NCI-H2227 (cell line): ENCODE measurements around the gene UCKL1.

ENCODE experiments used
- DNase-seq: peaks from one replicate; lab custom pipeline; 2025; ENCODE audit not compliant: unreplicated experiment; lab: John Stamatoyannopoulos, UW

Gene UCKL1

DNA sequence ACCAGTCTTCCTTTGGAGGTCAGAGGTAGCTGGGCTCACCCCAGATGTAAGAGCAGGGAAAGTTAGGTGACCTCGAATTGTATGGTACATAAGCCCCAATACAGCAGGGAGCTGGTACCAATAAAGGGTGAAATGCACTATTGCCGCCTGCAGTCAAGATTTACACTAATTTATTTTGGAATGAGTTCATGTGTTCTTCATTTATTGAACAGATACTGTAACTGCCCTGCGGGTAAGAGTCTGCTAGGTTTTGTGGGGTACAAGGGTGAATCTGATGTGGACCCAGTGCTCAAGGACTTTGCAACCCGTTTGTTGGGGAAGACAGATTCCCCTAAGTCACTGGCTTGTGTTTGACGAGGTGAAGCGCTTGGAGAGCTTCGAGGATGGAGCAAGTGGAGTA is 63.8 kb downstream of the UCKL1 start:
- DNase-seq, result no peak

DNA sequence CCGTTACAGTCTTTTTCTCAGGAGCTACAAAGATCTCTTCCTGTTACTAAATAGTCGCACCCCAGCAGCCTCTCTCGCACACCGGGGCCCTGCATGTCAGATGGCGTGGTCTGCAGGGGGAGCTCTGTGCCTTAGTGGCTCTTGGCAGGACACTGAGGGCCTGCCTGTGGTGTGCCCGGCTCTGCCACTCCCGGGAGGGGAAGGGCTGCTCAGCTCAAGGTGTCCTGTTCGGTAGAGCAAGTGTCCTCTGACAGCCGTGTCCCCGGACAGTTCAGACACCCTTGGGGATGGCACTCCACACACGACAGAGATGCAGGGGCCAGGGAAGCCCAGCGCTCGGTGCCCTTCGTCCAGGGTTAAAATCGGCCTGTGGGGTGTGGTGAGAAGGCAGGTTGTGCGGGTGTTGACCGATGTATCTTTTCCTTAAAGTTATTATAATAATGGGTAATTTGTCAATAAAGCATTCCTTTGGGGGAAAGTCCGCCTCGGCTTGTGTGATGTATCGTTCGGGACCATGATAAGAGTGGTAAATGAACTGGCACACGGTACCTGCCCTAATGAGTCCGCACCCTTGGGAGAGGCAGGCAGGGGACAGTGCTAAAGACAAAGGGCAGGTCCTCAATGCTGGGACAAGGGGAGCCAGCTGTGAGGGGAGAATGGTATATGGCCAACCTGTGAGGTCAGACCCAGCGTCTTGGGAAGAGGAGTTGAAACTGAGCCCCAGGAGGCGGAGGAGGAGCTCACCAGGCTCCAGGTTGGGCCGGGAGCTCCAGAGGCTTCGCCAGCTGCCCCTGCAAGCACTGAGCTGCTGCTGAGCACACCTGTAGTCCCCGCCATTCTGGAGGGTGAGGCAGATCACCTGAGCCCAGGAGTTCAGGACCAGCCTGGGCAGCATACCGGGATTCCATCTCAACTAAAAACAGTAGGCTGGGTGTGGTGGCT is 64.9 kb downstream of the UCKL1 start:
- no peak for DNase-seq

DNA sequence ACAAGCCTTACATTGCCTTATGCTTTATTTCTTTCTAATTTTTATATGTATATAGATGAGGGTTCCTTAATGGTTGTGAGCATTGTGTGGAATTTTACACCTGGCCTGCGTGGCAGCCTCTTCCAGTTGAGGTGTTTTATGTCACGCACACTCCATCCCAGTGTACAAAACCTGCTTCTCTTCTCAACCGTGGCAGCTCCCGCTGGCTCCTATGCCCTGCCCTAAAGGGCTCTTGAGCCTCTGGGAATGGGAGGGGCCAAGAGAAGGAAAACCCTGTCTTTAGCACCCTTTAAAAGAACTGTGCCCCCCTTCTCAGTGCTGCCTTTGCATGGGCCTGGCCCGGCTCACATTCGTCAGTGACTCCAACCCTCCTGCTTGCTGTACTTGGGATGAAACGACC is 65.6 kb downstream of the UCKL1 start:
- no peak for DNase-seq

DNA sequence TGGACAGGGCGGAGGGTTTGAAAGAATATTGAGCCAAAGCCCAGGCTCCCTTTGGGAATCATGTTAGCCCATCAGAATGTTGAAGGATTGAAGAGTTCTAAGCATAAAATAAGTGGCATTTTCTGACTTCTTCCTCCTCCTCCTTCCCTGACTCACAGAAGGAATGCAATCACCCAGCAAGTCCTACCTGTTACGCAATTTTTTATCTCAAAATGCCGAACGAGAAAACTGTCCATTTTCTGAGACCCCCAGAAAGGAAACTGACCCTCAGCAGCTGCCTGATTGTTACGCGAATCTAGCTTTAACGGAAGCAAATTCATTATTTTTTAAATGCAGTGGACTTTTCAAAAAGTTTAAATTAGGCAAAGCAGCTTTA is 66.0 kb downstream of the UCKL1 start:
- DNase-seq, result no peak
